Stimulated activated CD8-positive, alpha-beta memory T cell treated with anti-CD3 and anti-CD28 coated beads, Interleukin-12 subunit alpha, Interleukin-12 subunit beta, amount 100 ng/mL, for 24 hours (primary cell): ENCODE data around the gene HOXD13.

Source experiments
- DNase-seq: peaks from one replicate; pipeline ENCODE4 v3.0.0-alpha.2; 2020; ENCODE audit errors: extremely low read depth

HOXD13 gene

GRCh38 chr2:176094349-176094748 is 1.8 kb downstream of the HOXD13 start:
- no peak for DNase-seq

- no peak for DNase-seq
Observed at GRCh38 chr2:176095421-176095820, 2.9 kb downstream of the HOXD13 start.

GRCh38 chr2:176096243-176096985 is 3.9 kb downstream of the HOXD13 start:
- no peak for DNase-seq

- DNase-seq, result no peak
Observed at GRCh38 chr2:176096986-176097819, 4.7 kb downstream of the HOXD13 start.

- DNase-seq, result no peak
Observed at GRCh38 chr2:176097820-176098365, 5.4 kb downstream of the HOXD13 start.

- DNase-seq, result no peak
Observed at GRCh38 chr2:176098366-176099158, 6.0 kb downstream of the HOXD13 start.

GRCh38 chr2:176099159-176099727 is 6.7 kb downstream of the HOXD13 start:
- no peak for DNase-seq

GRCh38 chr2:176099728-176100546 is 7.4 kb downstream of the HOXD13 start, which contains the start of gene HOXD12:
Gene HOXD12 (plus strand): TSS chr2:176099795. CDS start chr2:176099802, 7 bp downstream.
- no peak for DNase-seq

GRCh38 chr2:176100547-176101140 is 8.1 kb downstream of the HOXD13 start:
- no peak for DNase-seq

- no peak for DNase-seq
Observed at GRCh38 chr2:176101216-176101830, 8.8 kb downstream of the HOXD13 start.

- no peak for DNase-seq
Observed at GRCh38 chr2:176101842-176102241, 9.3 kb downstream of the HOXD13 start.

- no peak for DNase-seq
Observed at GRCh38 chr2:176102309-176102866, 9.9 kb downstream of the HOXD13 start.

GRCh38 chr2:176103194-176103593 is 10.7 kb downstream of the HOXD13 start:
- no peak for DNase-seq

GRCh38 chr2:176103742-176104315 is 11.3 kb downstream of the HOXD13 start:
- DNase-seq, result no peak

GRCh38 chr2:176104316-176105077 is 12.0 kb downstream of the HOXD13 start:
- DNase-seq, result no peak

- DNase-seq, result no peak
Observed at GRCh38 chr2:176105078-176105729, 12.7 kb downstream of the HOXD13 start.

GRCh38 chr2:176105730-176106580 is 13.4 kb downstream of the HOXD13 start:
- DNase-seq, result no peak
